ENCODE results near the gene KIF3A.
A peak's percentile ranks its signal among the peaks of the same experiment; 100 is the strongest.

The KIF3A gene

DNA sequence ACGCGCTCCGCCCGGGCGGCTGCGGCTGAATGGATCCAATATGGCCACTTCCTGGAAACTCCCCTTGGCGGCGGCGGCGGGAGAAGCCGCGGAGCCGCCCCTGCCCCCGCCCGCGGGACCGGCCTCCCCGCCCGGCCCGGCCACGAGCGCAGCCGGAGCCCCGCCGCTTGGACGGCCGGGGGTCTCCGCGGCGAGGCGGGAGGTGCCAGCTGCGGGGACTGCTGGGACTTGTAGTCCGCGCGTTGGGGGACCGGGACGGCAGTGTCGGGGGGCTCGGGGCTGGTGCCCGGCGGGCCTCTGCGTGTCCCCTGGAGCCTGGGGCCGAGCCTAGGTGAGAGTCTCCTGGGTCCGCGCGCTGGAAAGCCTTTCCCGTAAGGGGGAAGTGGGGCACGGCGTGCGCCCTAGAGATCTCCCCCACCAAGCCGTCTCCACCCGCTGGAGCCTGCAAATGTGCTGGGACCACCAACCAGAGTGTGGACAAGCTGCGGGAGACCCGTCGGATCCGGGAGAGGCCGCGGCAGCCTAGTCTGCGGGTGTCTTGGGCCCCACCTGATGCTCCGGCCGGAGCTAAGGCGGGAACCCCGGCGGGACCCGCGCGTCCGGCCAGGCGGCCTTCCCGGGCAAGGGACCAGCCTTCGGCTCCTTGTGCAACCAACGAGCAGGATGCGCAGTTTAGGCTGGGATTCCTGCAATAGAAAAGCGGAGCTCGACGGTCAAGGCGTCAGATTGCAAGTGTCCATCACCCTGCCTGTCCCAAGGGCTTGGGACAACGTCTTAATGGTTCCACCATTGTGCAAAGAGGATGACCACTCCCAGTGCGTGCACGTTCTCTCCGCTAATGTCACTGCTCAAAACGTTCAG is 40.1 kb upstream of the KIF3A start, which contains the start of gene SEPTIN8 (continued):
- TF ChIP-seq, protein P1, sequence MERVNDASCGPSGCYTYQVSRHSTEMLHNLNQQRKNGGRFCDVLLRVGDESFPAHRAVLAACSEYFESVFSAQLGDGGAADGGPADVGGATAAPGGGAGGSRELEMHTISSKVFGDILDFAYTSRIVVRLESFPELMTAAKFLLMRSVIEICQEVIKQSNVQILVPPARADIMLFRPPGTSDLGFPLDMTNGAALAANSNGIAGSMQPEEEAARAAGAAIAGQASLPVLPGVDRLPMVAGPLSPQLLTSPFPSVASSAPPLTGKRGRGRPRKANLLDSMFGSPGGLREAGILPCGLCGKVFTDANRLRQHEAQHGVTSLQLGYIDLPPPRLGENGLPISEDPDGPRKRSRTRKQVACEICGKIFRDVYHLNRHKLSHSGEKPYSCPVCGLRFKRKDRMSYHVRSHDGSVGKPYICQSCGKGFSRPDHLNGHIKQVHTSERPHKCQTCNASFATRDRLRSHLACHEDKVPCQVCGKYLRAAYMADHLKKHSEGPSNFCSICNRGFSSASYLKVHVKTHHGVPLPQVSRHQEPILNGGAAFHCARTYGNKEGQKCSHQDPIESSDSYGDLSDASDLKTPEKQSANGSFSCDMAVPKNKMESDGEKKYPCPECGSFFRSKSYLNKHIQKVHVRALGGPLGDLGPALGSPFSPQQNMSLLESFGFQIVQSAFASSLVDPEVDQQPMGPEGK (tag by site-specific recombination; IDR thresholded peaks at IDR 0.05): peak; percentile 70
- TF ChIP-seq SP3 (tag by site-specific recombination; IDR thresholded peaks at IDR 0.05) (peak; percentile 35; the same call in 1 of the 2 replicates), SCRT1 (tag by site-specific recombination; IDR thresholded peaks at IDR 0.05; ENCODE audit: borderline replicate concordance) (peak; percentile 38; the same call in 1 of the 2 replicates), ZNF600 (tag by site-specific recombination; IDR thresholded peaks at IDR 0.05) (no peak), ZNF843 (tag by site-specific recombination; IDR thresholded peaks at IDR 0.05) (no peak), ZNF335 (tag by site-specific recombination; conservative IDR thresholded peaks at IDR 0.05) (peak; percentile 72), ZIC2 (tag by site-specific recombination; IDR thresholded peaks at IDR 0.05) (peak; percentile 61)
- TF ChIP-seq, protein P2, sequence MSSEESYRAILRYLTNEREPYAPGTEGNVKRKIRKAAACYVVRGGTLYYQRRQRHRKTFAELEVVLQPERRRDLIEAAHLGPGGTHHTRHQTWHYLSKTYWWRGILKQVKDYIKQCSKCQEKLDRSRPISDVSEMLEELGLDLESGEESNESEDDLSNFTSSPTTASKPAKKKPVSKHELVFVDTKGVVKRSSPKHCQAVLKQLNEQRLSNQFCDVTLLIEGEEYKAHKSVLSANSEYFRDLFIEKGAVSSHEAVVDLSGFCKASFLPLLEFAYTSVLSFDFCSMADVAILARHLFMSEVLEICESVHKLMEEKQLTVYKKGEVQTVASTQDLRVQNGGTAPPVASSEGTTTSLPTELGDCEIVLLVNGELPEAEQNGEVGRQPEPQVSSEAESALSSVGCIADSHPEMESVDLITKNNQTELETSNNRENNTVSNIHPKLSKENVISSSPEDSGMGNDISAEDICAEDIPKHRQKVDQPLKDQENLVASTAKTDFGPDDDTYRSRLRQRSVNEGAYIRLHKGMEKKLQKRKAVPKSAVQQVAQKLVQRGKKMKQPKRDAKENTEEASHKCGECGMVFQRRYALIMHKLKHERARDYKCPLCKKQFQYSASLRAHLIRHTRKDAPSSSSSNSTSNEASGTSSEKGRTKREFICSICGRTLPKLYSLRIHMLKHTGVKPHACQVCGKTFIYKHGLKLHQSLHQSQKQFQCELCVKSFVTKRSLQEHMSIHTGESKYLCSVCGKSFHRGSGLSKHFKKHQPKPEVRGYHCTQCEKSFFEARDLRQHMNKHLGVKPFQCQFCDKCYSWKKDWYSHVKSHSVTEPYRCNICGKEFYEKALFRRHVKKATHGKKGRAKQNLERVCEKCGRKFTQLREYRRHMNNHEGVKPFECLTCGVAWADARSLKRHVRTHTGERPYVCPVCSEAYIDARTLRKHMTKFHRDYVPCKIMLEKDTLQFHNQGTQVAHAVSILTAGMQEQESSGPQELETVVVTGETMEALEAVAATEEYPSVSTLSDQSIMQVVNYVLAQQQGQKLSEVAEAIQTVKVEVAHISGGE (tag by site-specific recombination; conservative IDR thresholded peaks at IDR 0.05; ENCODE audit: low read depth): peak; percentile 75
- TF ChIP-seq, protein P3, sequence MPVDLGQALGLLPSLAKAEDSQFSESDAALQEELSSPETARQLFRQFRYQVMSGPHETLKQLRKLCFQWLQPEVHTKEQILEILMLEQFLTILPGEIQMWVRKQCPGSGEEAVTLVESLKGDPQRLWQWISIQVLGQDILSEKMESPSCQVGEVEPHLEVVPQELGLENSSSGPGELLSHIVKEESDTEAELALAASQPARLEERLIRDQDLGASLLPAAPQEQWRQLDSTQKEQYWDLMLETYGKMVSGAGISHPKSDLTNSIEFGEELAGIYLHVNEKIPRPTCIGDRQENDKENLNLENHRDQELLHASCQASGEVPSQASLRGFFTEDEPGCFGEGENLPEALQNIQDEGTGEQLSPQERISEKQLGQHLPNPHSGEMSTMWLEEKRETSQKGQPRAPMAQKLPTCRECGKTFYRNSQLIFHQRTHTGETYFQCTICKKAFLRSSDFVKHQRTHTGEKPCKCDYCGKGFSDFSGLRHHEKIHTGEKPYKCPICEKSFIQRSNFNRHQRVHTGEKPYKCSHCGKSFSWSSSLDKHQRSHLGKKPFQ (tag by site-specific recombination; IDR thresholded peaks at IDR 0.05): no peak
- TF ChIP-seq, protein P4, sequence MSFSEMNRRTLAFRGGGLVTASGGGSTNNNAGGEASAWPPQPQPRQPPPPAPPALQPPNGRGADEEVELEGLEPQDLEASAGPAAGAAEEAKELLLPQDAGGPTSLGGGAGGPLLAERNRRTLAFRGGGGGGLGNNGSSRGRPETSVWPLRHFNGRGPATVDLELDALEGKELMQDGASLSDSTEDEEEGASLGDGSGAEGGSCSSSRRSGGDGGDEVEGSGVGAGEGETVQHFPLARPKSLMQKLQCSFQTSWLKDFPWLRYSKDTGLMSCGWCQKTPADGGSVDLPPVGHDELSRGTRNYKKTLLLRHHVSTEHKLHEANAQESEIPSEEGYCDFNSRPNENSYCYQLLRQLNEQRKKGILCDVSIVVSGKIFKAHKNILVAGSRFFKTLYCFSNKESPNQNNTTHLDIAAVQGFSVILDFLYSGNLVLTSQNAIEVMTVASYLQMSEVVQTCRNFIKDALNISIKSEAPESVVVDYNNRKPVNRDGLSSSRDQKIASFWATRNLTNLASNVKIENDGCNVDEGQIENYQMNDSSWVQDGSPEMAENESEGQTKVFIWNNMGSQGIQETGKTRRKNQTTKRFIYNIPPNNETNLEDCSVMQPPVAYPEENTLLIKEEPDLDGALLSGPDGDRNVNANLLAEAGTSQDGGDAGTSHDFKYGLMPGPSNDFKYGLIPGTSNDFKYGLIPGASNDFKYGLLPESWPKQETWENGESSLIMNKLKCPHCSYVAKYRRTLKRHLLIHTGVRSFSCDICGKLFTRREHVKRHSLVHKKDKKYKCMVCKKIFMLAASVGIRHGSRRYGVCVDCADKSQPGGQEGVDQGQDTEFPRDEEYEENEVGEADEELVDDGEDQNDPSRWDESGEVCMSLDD (tag by site-specific recombination; IDR thresholded peaks at IDR 0.05): peak; percentile 80
- TF ChIP-seq, protein P5, sequence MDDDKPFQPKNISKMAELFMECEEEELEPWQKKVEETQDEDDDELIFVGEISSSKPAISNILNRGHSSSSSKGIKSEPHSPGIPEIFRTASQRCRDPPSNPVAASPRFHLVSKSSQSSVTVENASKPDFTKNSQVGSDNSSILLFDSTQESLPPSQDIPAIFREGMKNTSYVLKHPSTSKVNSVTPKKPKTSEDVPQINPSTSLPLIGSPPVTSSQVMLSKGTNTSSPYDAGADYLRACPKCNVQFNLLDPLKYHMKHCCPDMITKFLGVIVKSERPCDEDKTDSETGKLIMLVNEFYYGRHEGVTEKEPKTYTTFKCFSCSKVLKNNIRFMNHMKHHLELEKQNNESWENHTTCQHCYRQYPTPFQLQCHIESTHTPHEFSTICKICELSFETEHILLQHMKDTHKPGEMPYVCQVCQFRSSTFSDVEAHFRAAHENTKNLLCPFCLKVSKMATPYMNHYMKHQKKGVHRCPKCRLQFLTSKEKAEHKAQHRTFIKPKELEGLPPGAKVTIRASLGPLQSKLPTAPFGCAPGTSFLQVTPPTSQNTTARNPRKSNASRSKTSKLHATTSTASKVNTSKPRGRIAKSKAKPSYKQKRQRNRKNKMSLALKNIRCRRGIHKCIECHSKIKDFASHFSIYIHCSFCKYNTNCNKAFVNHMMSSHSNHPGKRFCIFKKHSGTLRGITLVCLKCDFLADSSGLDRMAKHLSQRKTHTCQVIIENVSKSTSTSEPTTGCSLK (tag by site-specific recombination; IDR thresholded peaks at IDR 0.05): no peak

DNA sequence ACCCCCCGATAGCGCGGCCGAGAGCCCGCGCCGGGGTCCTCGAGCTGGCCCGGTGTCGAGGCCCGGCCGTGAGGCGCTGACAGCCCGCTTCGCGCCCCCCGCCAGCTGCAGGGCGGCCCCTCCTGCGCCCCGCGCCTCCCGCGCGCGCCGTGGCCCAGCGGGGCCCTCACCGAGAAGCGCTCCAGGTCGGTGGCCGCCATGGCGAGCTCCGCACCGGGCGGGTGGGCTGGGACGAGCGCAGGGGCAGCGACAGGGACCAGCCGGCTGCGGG is 39.5 kb upstream of the KIF3A start:
- H3K4me1 ChIP-seq (ENCODE audit: control insufficient read depth, insufficient read depth, low read length): no peaks in the 10 kb centered on the region
- CTCF ChIA-PET: no interaction called here
- peak overlapping the region; percentile 70 for H3K4me3 ChIP-seq (ENCODE audit: low read depth, low read length)
- POLR2A ChIA-PET: interaction anchor here (1.0 to 1.7 kb wide), 5 partner anchors 10 to 561 kb away, joined by 3 to 8 read pairs (median 4); no protein-coding TSS in a partner anchor
- H3K36me3 ChIP-seq (ENCODE audit: control insufficient read depth in 2 of 2, insufficient read depth in 1 of 2, low read length in 2 of 2): peaks cover 0 to 5% of the 10 kb centered on the region in 2 experiments; a peak in 1 of 3 replicates
- H3K27ac ChIP-seq (ENCODE audit: extremely low read depth, low read depth, low read length): peak overlapping the region; percentile 76; the same call in 1 of the 2 replicates
- no peaks in the 10 kb centered on the region for H3K9me3 ChIP-seq (ENCODE audit: control insufficient read depth, insufficient read depth, low read depth, low read length)
- TF ChIP-seq REPIN1 (tag by site-specific recombination; IDR thresholded peaks at IDR 0.05; ENCODE audit: low read depth) (no peak), ZNF660 (tag by site-specific recombination; IDR thresholded peaks at IDR 0.05) (0 out of 2 replicates have a peak, but pooled peaks have one; percentile 3), MZF1 (tag by site-specific recombination; IDR thresholded peaks at IDR 0.05; ENCODE audit: borderline replicate concordance) (no peak), ZNF274 (IDR thresholded peaks at IDR 0.05; ENCODE audit: low read length) (no peak), ZNF274 (tag by site-specific recombination; IDR thresholded peaks at IDR 0.05; ENCODE audit: borderline replicate concordance) (no peak)
- TF ChIP-seq, protein P6, sequence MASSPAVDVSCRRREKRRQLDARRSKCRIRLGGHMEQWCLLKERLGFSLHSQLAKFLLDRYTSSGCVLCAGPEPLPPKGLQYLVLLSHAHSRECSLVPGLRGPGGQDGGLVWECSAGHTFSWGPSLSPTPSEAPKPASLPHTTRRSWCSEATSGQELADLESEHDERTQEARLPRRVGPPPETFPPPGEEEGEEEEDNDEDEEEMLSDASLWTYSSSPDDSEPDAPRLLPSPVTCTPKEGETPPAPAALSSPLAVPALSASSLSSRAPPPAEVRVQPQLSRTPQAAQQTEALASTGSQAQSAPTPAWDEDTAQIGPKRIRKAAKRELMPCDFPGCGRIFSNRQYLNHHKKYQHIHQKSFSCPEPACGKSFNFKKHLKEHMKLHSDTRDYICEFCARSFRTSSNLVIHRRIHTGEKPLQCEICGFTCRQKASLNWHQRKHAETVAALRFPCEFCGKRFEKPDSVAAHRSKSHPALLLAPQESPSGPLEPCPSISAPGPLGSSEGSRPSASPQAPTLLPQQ (tag by site-specific recombination; IDR thresholded peaks at IDR 0.05): no peak
- TF ChIP-seq, protein P7, sequence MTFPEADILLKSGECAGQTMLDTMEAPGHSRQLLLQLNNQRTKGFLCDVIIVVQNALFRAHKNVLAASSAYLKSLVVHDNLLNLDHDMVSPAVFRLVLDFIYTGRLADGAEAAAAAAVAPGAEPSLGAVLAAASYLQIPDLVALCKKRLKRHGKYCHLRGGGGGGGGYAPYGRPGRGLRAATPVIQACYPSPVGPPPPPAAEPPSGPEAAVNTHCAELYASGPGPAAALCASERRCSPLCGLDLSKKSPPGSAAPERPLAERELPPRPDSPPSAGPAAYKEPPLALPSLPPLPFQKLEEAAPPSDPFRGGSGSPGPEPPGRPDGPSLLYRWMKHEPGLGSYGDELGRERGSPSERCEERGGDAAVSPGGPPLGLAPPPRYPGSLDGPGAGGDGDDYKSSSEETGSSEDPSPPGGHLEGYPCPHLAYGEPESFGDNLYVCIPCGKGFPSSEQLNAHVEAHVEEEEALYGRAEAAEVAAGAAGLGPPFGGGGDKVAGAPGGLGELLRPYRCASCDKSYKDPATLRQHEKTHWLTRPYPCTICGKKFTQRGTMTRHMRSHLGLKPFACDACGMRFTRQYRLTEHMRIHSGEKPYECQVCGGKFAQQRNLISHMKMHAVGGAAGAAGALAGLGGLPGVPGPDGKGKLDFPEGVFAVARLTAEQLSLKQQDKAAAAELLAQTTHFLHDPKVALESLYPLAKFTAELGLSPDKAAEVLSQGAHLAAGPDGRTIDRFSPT (tag by site-specific recombination; IDR thresholded peaks at IDR 0.05): no peak

Measured in HEK293 (cell line).